ENCODE results near the gene SRPK2. TPM values are rescaled to one million over a fixed set of nuclear protein-coding genes. Genes with fewer than 3 reads are reported as not detected.
"Not testable (repeated sequence)": the region's sequence is repeated elsewhere in the genome, so short reads cannot be mapped to it uniquely, and the experiment has no call there.

SRPK2 gene
- total and polyA plus RNA-seq, 5 donors = 10.4 to 32.4 (median 31.3) TPM

- DNase-seq (no peak), ATAC-seq (no peak)
Measured at GRCh38 chr7:105336009-105336408, 52.7 kb downstream of the SRPK2 start.

GRCh38 chr7:105332661-105333060 is 56.1 kb downstream of the SRPK2 start:
- not testable (repeated sequence) for H3K9me3 ChIP-seq (ENCODE audit: control insufficient read depth, low read length); H3K4me3 ChIP-seq (ENCODE audit: low read length); H3K4me1 ChIP-seq (ENCODE audit: control insufficient read depth, insufficient read depth, low read length); H3K27me3 ChIP-seq (ENCODE audit: control insufficient read depth, insufficient read depth); H3K27ac ChIP-seq (ENCODE audit: low read length); DNase-seq
- ATAC-seq = peak in 1 of 2 donors; percentile 41
- intact Hi-C loops (cut with DNase I) = loop anchor here in 3 of 4 donors (10.0 kb wide), 3 partner anchors 58 to 198 kb away; no protein-coding TSS in a partner anchor
- 62% methylated on average over 5 of the region's 5 CpGs for WGBS

More at GRCh38 chr7:105336009-105336408, 52.7 kb downstream of the SRPK2 start:
- Histone ChIP-seq H3K27me3 (ENCODE audit: control insufficient read depth, insufficient read depth) (no peaks in the 10 kb centered on the region), H3K27ac (ENCODE audit: low read length) (no peak overlapping the region), H3K9me3 (ENCODE audit: control insufficient read depth, low read length) (no peaks in the 10 kb centered on the region), H3K4me1 (ENCODE audit: control insufficient read depth, insufficient read depth, low read length) (no peaks in the 10 kb centered on the region), H3K4me3 (ENCODE audit: low read length) (no peak overlapping the region)
- WGBS = 27% methylated on average over 1 of the region's 1 CpG
- intact Hi-C loops (cut with DNase I) = loop anchor here in 3 of 4 donors (10.0 kb wide), 3 partner anchors 61 to 201 kb away; no protein-coding TSS in a partner anchor

- Histone ChIP-seq H3K4me1 (ENCODE audit: control insufficient read depth, insufficient read depth, low read length) (peaks cover 2% of the 10 kb centered on the region), H3K27me3 (ENCODE audit: control insufficient read depth, insufficient read depth) (no peaks in the 10 kb centered on the region), H3K9me3 (ENCODE audit: control insufficient read depth, low read length) (no peaks in the 10 kb centered on the region), H3K4me3 (ENCODE audit: low read length) (no peak overlapping the region), H3K27ac (ENCODE audit: low read length) (no peak overlapping the region)
- DNase-seq = no peak
- ATAC-seq = no peak
- 87% methylated on average over 3 of the region's 3 CpGs for WGBS
- intact Hi-C loops (cut with DNase I) = loop anchor here in 3 of 4 donors (10.0 kb wide), 3 partner anchors 56 to 196 kb away; no protein-coding TSS in a partner anchor
Measured at GRCh38 chr7:105330526-105330925, 58.2 kb downstream of the SRPK2 start.

DNA sequence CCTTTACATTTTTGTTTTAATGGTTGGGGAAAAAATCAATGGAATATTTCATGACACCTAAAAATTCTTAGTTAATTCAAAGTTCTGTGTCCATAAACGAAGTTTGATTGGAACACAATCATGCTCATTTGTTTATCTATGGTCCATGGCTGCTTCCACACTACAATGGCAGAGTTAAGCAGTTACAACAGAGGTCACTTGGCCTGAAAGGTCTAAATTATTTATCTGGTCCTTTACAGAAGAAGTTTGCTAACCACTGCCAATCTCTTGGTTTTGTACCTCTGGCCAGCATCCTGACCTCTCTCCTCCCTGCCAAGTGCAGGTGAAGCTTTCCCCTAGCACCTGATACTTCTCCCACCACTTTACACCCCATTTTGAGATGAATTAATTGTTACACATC is 61.5 kb downstream of the SRPK2 start:
- intact Hi-C loops (cut with DNase I) = no loop called here
- H3K27ac ChIP-seq (ENCODE audit: low read length) = no peak overlapping the region
- ATAC-seq (no peak), DNase-seq (no peak)
- no peaks in the 10 kb centered on the region for H3K27me3 ChIP-seq (ENCODE audit: control insufficient read depth, insufficient read depth)
- H3K4me3 ChIP-seq (ENCODE audit: low read length) = no peak overlapping the region
- WGBS = 76% methylated on average over 1 of the region's 1 CpG
- H3K4me1 ChIP-seq (ENCODE audit: control insufficient read depth, insufficient read depth, low read length) = peaks cover 2% of the 10 kb centered on the region
- no peaks in the 10 kb centered on the region for H3K9me3 ChIP-seq (ENCODE audit: control insufficient read depth, low read length)

DNA sequence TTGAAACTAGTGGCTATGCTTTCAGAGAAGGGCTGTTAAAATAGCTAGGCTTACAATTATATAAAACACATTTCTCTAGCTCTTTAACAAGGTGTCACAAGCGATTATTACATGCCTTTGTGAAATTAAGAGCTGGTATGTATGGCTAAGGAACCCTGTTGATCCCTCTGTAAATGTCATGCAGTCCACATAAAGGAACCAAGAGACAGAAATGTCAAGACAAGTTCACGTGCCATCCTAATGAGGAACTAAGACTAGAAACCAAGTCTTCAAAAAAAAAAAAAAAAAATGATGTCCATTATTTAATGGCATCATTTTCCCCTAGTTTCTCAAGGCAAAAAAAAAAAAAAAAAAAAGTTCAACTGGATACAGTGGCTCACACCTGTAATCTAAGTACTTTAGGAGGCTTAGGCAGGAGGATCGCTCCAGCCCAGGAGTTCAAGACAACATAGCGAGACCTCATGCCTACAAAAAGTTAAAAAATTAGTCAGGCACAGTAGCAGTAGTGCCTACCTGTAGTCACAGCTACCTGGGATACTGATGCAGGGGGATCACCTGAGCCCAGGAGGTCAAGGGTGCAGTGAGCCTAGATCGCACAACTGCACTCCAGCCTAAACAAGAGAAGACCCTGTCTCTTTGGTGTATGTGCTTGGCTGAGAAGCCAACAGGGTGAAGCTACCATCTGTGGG is 63.4 kb downstream of the SRPK2 start:
- ATAC-seq = no peak
- Histone ChIP-seq H3K4me3 (ENCODE audit: low read length) (no peak overlapping the region), H3K27me3 (ENCODE audit: control insufficient read depth, insufficient read depth) (no peaks in the 10 kb centered on the region), H3K9me3 (ENCODE audit: control insufficient read depth, low read length) (no peaks in the 10 kb centered on the region), H3K27ac (ENCODE audit: low read length) (no peak overlapping the region), H3K4me1 (ENCODE audit: control insufficient read depth, insufficient read depth, low read length) (peaks cover 2% of the 10 kb centered on the region)
- WGBS = 95% methylated on average over 5 of the region's 5 CpGs
- no peak for DNase-seq
- intact Hi-C loops (cut with DNase I) = no loop called here

- H3K9me3 ChIP-seq (ENCODE audit: control insufficient read depth, low read length); H3K4me1 ChIP-seq (ENCODE audit: control insufficient read depth, insufficient read depth, low read length); H3K27ac ChIP-seq (ENCODE audit: low read length); H3K27me3 ChIP-seq (ENCODE audit: control insufficient read depth, insufficient read depth); H3K4me3 ChIP-seq (ENCODE audit: low read length); ATAC-seq; DNase-seq; intact Hi-C loops (cut with DNase I): not testable (repeated sequence)
- WGBS = 95% methylated on average over 8 of the region's 8 CpGs
Measured at GRCh38 chr7:105324606-105325005, 64.1 kb downstream of the SRPK2 start.

DNA sequence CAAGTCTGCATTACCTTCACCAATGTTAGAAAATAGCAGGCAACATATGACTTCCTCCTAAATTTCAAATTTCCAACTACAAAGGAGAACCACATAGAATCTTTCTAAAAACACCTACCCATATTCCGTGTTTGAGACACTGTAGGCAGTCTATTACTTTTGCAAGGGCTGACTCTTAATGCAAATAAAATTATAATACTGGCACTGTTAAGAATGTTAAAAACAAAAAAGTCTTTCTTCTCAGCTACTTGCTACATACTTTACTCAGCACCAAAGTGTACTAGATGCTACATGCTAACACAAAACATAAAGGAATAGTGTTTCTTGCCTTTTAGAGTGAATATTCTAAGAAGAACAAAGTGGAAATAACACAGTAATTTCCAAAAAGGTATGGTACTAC is 65.4 kb downstream of the SRPK2 start:
- WGBS = 85% methylated on average over 1 of the region's 1 CpG
- intact Hi-C loops (cut with DNase I) = no loop called here
- no peaks in the 10 kb centered on the region for H3K27me3 ChIP-seq (ENCODE audit: control insufficient read depth, insufficient read depth)

GRCh38 chr7:105322655-105323277 is 66.0 kb downstream of the SRPK2 start:
- Histone ChIP-seq H3K4me3 (ENCODE audit: low read length) (no peak overlapping the region), H3K9me3 (ENCODE audit: control insufficient read depth, low read length) (no peaks in the 10 kb centered on the region), H3K4me1 (ENCODE audit: control insufficient read depth, insufficient read depth, low read length) (peaks cover 2% of the 10 kb centered on the region), H3K27me3 (ENCODE audit: control insufficient read depth, insufficient read depth) (no peaks in the 10 kb centered on the region), H3K27ac (ENCODE audit: low read length) (no peak overlapping the region)
- intact Hi-C loops (cut with DNase I) = no loop called here
- no peak for ATAC-seq
- no peak for DNase-seq
- 83% methylated on average over 6 of the region's 6 CpGs for WGBS

More for the DNA sequence above, 65.4 kb downstream of the SRPK2 start:
- no peak for ATAC-seq
- Histone ChIP-seq H3K4me1 (ENCODE audit: control insufficient read depth, insufficient read depth, low read length) (peaks cover 2% of the 10 kb centered on the region), H3K27ac (ENCODE audit: low read length) (no peak overlapping the region), H3K9me3 (ENCODE audit: control insufficient read depth, low read length) (no peaks in the 10 kb centered on the region), H3K4me3 (ENCODE audit: low read length) (no peak overlapping the region)
- DNase-seq = no peak

GRCh38 chr7:105321754-105322455 is 66.8 kb downstream of the SRPK2 start:
- H3K27me3 ChIP-seq (ENCODE audit: control insufficient read depth, insufficient read depth) = no peaks in the 10 kb centered on the region
- intact Hi-C loops (cut with DNase I) = no loop called here
- no peak overlapping the region for H3K27ac ChIP-seq (ENCODE audit: low read length)
- WGBS = 97% methylated on average over 10 of the region's 10 CpGs
- DNase-seq (no peak), ATAC-seq (no peak)
- no peaks in the 10 kb centered on the region for H3K4me1 ChIP-seq (ENCODE audit: control insufficient read depth, insufficient read depth, low read length)
- no peak overlapping the region for H3K4me3 ChIP-seq (ENCODE audit: low read length)
- no peaks in the 10 kb centered on the region for H3K9me3 ChIP-seq (ENCODE audit: control insufficient read depth, low read length)

DNA sequence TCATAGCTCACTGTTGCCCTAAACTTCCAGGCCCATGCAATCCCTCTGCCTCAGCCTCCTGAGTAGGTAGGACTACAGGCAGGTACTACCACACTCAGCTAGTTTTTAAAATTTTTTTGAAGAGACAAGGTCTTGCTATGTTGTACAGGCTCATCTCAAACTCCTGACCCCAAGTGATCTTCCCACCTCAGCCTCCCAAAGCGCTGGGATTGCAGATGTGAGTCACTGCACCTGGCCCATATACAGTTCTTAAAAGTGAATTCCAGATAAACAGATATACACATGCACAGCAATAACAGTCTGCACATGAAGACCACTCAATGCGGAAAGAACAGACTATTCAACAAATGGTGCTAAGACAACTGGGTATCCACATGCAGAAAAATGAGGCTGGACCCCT is 67.8 kb downstream of the SRPK2 start:
- DNase-seq = no peak
- Histone ChIP-seq H3K4me1 (ENCODE audit: control insufficient read depth, insufficient read depth, low read length) (no peaks in the 10 kb centered on the region), H3K4me3 (ENCODE audit: low read length) (no peak overlapping the region), H3K9me3 (ENCODE audit: control insufficient read depth, low read length) (no peaks in the 10 kb centered on the region), H3K27ac (ENCODE audit: low read length) (no peak overlapping the region), H3K27me3 (ENCODE audit: control insufficient read depth, insufficient read depth) (no peaks in the 10 kb centered on the region)
- no peak for ATAC-seq
- intact Hi-C loops (cut with DNase I) = no loop called here
- WGBS = 98% methylated on average over 2 of the region's 2 CpGs

DNA sequence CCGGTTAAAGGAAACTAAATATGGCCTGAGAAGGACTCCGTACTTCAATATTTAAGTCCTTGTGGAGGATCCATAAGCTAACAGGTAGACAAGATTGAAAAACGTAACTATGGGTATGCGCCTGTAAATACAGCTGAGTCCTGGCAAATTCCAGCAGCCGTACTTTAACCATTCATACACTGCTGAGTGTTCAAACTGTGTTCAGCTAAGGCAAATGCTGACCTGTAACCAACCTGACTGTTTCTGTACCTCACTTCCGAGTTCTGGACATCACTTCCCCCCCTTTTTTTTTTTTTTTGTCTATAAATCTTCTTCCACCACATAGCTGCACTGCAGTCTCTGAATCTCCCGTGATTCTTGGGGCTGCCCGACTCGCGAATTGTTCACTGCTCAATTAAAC is 69.1 kb downstream of the SRPK2 start:
- WGBS = 89% methylated on average over 10 of the region's 10 CpGs
- Histone ChIP-seq H3K4me3 (ENCODE audit: low read length) (no peak overlapping the region), H3K27me3 (ENCODE audit: control insufficient read depth, insufficient read depth) (no peaks in the 10 kb centered on the region), H3K9me3 (ENCODE audit: control insufficient read depth, low read length) (no peaks in the 10 kb centered on the region), H3K4me1 (ENCODE audit: control insufficient read depth, insufficient read depth, low read length) (no peaks in the 10 kb centered on the region), H3K27ac (ENCODE audit: low read length) (no peak overlapping the region)
- intact Hi-C loops (cut with DNase I) = no loop called here
- no peak for DNase-seq
- ATAC-seq = no peak
